H9 (cell line): ENCODE data around the gene PTPRN2. TPM values are rescaled to one million over a fixed set of nuclear protein-coding genes. Genes with fewer than 3 reads are reported as not detected.

Source experiments
- DNase-seq: peaks from one replicate; pipeline ENCODE4 v3.0.0-alpha.2; 2017
- H2AFZ ChIP-seq: one replicate; pipeline ENCODE4 v1.6.1; 2013; ENCODE audit warnings: mild to moderate bottlenecking, low read length, control low read depth, moderate library complexity
- H2AK5ac ChIP-seq: 2 replicates; pipeline ENCODE4 v1.6.1; 2013; ENCODE audit warnings: low read length, control low read depth, mixed read lengths; ENCODE audit not compliant: insufficient read length
- H2BK120ac ChIP-seq: one replicate; pipeline ENCODE4 v1.6.1; 2013; ENCODE audit warnings: low read depth, mild to moderate bottlenecking, low read length, control low read depth, inconsistent platforms; ENCODE audit not compliant: poor library complexity, severe bottlenecking
- H2BK12ac ChIP-seq: 2 replicates; pipeline ENCODE4 v1.6.1; 2013; ENCODE audit warnings: low read length, control low read depth, mixed read lengths, low read depth; ENCODE audit not compliant: insufficient read length
- H2BK15ac ChIP-seq: 2 replicates; pipeline ENCODE4 v1.6.1; 2013; ENCODE audit warnings: low read depth, low read length, control low read depth
- H2BK20ac ChIP-seq: one replicate; pipeline ENCODE4 v1.6.1; 2013; ENCODE audit warnings: low read depth, mild to moderate bottlenecking, low read length, control low read depth, inconsistent platforms; ENCODE audit not compliant: poor library complexity, severe bottlenecking
- H2BK5ac ChIP-seq: 2 replicates; pipeline ENCODE4 v1.6.1; 2013; ENCODE audit warnings: low read length, control low read depth, mixed read lengths; ENCODE audit not compliant: insufficient read length
- H3K14ac ChIP-seq: 2 replicates; pipeline ENCODE4 v1.6.1; 2013; ENCODE audit warnings: low read length, control low read depth; ENCODE audit not compliant: insufficient read depth
- H3K18ac ChIP-seq: 2 replicates; pipeline ENCODE4 v1.6.1; 2013; ENCODE audit warnings: low read depth, mild to moderate bottlenecking, mixed read lengths, low read length, control low read depth; ENCODE audit not compliant: insufficient read length
- H3K23ac ChIP-seq: 2 replicates; pipeline ENCODE4 v1.6.1; 2013; ENCODE audit warnings: low read length, control low read depth, mixed read lengths, low read depth; ENCODE audit not compliant: insufficient read length
- H3K23me2 ChIP-seq: 2 replicates; pipeline ENCODE4 v1.6.1; 2013; ENCODE audit warnings: low read depth, mild to moderate bottlenecking, mixed read lengths, low read length, control low read depth; ENCODE audit not compliant: insufficient read length, poor library complexity, severe bottlenecking
- H3K27ac ChIP-seq: 2 replicates; pipeline ENCODE4 v1.5.1; 2013; ENCODE audit warnings: low read length, control low read depth, mixed read lengths, low read depth; ENCODE audit not compliant: insufficient read length
- H3K27me3 ChIP-seq: 2 replicates; pipeline ENCODE4 v1.6.1; 2013; ENCODE audit warnings: low read length, control low read depth, inconsistent platforms; ENCODE audit not compliant: insufficient read depth
- H3K4ac ChIP-seq: 2 replicates; pipeline ENCODE4 v1.6.1; 2013; ENCODE audit warnings: low read depth, mild to moderate bottlenecking, control low read depth, inconsistent platforms, low read length, moderate library complexity
- H3K4me1 ChIP-seq: 2 replicates; pipeline ENCODE4 v1.6.1; 2013; ENCODE audit warnings: low read length, control low read depth, inconsistent platforms; ENCODE audit not compliant: insufficient read depth
- H3K4me2 ChIP-seq: 2 replicates; pipeline ENCODE4 v1.6.1; 2013; ENCODE audit warnings: low read length, control low read depth, mixed read lengths; ENCODE audit not compliant: insufficient read length, insufficient read depth
- H3K56ac ChIP-seq: 2 replicates; pipeline ENCODE4 v1.6.1; 2013; ENCODE audit warnings: low read depth, mild to moderate bottlenecking, mixed read lengths, low read length, control low read depth; ENCODE audit not compliant: insufficient read length
- H3K79me1 ChIP-seq: 2 replicates; pipeline ENCODE4 v1.6.1; 2013; ENCODE audit warnings: low read depth, mild to moderate bottlenecking, moderate library complexity, low read length, control low read depth, inconsistent platforms; ENCODE audit not compliant: insufficient read depth, poor library complexity, severe bottlenecking
- H3K79me2 ChIP-seq: 2 replicates; pipeline ENCODE4 v1.6.1; 2013; ENCODE audit warnings: low read length, control low read depth, inconsistent platforms; ENCODE audit not compliant: insufficient read depth
- H3K9ac ChIP-seq: 2 replicates; pipeline ENCODE4 v1.6.1; 2013; ENCODE audit warnings: low read length, control low read depth, mixed read lengths; ENCODE audit not compliant: insufficient read length; ENCODE audit errors: extremely low read depth
- H3K9me3 ChIP-seq: one replicate; pipeline ENCODE4 v1.6.1; 2013; ENCODE audit warnings: low read depth, low read length, inconsistent platforms; ENCODE audit not compliant: control insufficient read depth
- H3T11ph ChIP-seq: one replicate; pipeline ENCODE4 v1.6.1; 2013; ENCODE audit warnings: mild to moderate bottlenecking, low read length, control low read depth, inconsistent platforms
- H4K20me1 ChIP-seq: one replicate; pipeline ENCODE4 v1.6.1; 2013; ENCODE audit not compliant: control insufficient read depth, insufficient read length, insufficient read depth
- H4K5ac ChIP-seq: 2 replicates; pipeline ENCODE4 v1.6.1; 2013; ENCODE audit warnings: low read depth, mild to moderate bottlenecking, mixed read lengths, low read length, control low read depth; ENCODE audit not compliant: insufficient read length
- H4K8ac ChIP-seq: replicated peaks from 2 replicates; pipeline ENCODE4 v1.6.1; 2013; ENCODE audit warnings: low read length, control low read depth, mixed read lengths, low read depth; ENCODE audit not compliant: insufficient read length
- H4K91ac ChIP-seq: 2 replicates; pipeline ENCODE4 v1.6.1; 2013; ENCODE audit warnings: low read depth, mild to moderate bottlenecking, moderate library complexity, mixed read lengths, low read length, control low read depth; ENCODE audit not compliant: insufficient read length
- H3K27ac Mint-ChIP-seq, 3 experiments: 2 replicates in 2 of 3; 3 replicates in 1 of 3; pipeline ENCODE4 v1.8.0; 2020 to 2021; ENCODE audit warnings: mixed read lengths in 3 of 3, mild to moderate bottlenecking in 1 of 3, moderate library complexity in 1 of 3
- H3K27me3 Mint-ChIP-seq: 2 replicates; pipeline ENCODE4 v1.8.0; 2021; ENCODE audit warnings: low read depth, mild to moderate bottlenecking, moderate library complexity, mixed read lengths
- H3K36me3 Mint-ChIP-seq, 3 experiments: 2 replicates in 2 of 3; 3 replicates in 1 of 3; pipeline ENCODE4 v1.8.0; 2020 to 2021; ENCODE audit warnings: low read depth in 3 of 3, mixed read lengths in 3 of 3; ENCODE audit not compliant: insufficient read depth in 1 of 3
- H3K4me1 Mint-ChIP-seq, 2 experiments: 2 replicates each; pipeline ENCODE4 v1.8.0; 2020; ENCODE audit warnings: mixed read lengths in 2 of 2
- H3K4me3 Mint-ChIP-seq, 2 experiments: 2 replicates in 1 of 2; 3 replicates in 1 of 2; pipeline ENCODE4 v1.8.0; 2020 to 2021; ENCODE audit warnings: mild to moderate bottlenecking in 2 of 2, mixed read lengths in 2 of 2, moderate library complexity in 1 of 2
- H3K9me3 Mint-ChIP-seq, 2 experiments: 2 replicates in 1 of 2; 3 replicates in 1 of 2; pipeline ENCODE4 v1.8.0; 2020; ENCODE audit warnings: mild to moderate bottlenecking in 2 of 2, mixed read lengths in 2 of 2, moderate library complexity in 1 of 2
- WGBS: extraction: QIAGEN DNeasy Blood & Tissue Kit; methylation state at CpG from one replicate; pipeline ENCODE4 v1.1.7; 2013; ENCODE audit warnings: missing lambda C conversion rate, low lambda C conversion rate, mixed read lengths; ENCODE audit not compliant: insufficient read length; ENCODE audit errors: extremely low coverage; 5-methylcytosine and 5-hydroxymethylcytosine counted together
- total RNA-seq: library from RNA; stranded (reverse); gene quantifications from 2 replicates; pipeline ENCODE4 v1.2.1, GENCODE V29; 2021
- TF ChIP-seq, protein P1 (sequence below): fragments of 200-600 bp; sonication (generic); conservative IDR thresholded peaks from 3 replicates; pipeline ENCODE4 v1.8.0; 2021; ENCODE audit warnings: antibody characterized with exemption, mild to moderate bottlenecking

The PTPRN2 gene
- total RNA-seq, 1 experiment from 2014 or later = 5.2 TPM

DNA sequence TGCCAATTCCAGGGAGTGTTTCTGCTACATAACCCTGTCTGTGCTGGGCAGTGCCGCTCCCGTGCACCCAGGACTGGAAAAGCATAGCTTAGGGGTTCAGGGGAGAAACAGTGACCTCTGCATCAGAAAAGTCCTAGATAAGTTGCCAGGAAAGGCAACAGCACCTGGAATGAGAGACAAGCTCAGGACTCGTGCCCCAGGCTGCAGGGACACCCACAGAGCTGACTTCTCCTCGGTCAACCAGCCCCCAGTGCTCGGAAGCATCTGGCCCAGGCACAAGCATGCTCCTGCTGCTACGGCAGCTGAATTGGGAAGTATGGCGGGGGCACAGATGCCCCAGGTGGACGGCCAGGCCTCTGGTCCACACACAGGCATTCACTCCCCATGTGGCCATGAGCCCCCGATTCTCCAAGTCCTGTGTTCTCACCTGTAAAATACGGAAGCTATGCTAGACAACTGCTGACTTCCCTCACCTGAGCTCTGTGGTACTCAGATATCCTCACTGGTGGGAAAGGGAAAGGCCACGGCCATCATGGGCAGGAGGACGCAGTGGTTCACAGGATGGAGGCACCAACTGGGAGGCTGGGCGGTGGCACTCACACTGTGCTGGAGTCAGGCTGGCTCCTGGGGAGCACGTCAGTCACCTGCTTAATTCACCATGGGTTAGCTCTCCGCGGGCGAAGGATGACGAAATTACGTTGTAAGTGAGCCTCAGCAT, 220.5 kb downstream of the PTPRN2 start:
- H2BK120ac ChIP-seq = no peak overlapping the region
- H3K9me3 Mint-ChIP-seq = no peaks in the 10 kb centered on the region; a peak in 2 of 5 replicates
- TF ChIP-seq, protein P1, sequence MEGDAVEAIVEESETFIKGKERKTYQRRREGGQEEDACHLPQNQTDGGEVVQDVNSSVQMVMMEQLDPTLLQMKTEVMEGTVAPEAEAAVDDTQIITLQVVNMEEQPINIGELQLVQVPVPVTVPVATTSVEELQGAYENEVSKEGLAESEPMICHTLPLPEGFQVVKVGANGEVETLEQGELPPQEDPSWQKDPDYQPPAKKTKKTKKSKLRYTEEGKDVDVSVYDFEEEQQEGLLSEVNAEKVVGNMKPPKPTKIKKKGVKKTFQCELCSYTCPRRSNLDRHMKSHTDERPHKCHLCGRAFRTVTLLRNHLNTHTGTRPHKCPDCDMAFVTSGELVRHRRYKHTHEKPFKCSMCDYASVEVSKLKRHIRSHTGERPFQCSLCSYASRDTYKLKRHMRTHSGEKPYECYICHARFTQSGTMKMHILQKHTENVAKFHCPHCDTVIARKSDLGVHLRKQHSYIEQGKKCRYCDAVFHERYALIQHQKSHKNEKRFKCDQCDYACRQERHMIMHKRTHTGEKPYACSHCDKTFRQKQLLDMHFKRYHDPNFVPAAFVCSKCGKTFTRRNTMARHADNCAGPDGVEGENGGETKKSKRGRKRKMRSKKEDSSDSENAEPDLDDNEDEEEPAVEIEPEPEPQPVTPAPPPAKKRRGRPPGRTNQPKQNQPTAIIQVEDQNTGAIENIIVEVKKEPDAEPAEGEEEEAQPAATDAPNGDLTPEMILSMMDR = no peak
- H4K91ac ChIP-seq = no peak overlapping the region
- H3K4me2 ChIP-seq = no peak overlapping the region
- H3K4me1 Mint-ChIP-seq = no peaks in the 10 kb centered on the region; a peak in 1 of 4 replicates
- no peak overlapping the region for H2AFZ ChIP-seq
- H3K79me2 ChIP-seq = no peaks in the 10 kb centered on the region
- H3K9me3 ChIP-seq = no peaks in the 10 kb centered on the region
- H2AK5ac ChIP-seq = no peak overlapping the region
- peaks cover 0 to 1% (median 0%) of the 10 kb centered on the region in 3 experiments; a peak in 1 of 7 replicates for H3K36me3 Mint-ChIP-seq
- DNase-seq = no peak
- H3K23ac ChIP-seq = no peak overlapping the region
- H3K9ac ChIP-seq = no peak overlapping the region
- H3K14ac ChIP-seq = no peak overlapping the region
- H3K27me3 Mint-ChIP-seq = peaks cover 29% of the 10 kb centered on the region
- H3K27ac ChIP-seq = no peak overlapping the region
- H3K79me1 ChIP-seq = no peaks in the 10 kb centered on the region
- no peak overlapping the region; a peak in 1 of 5 replicates for H3K4me3 Mint-ChIP-seq
- WGBS = no CpG with 5 or more reads among the region's 19 CpGs
- no peak overlapping the region for H4K8ac ChIP-seq
- no peak overlapping the region for H2BK15ac ChIP-seq
- H2BK12ac ChIP-seq = no peak overlapping the region
- no peaks in the 10 kb centered on the region for H3K23me2 ChIP-seq
- no peaks in the 10 kb centered on the region for H3K27me3 ChIP-seq
- no peak overlapping the region for H2BK20ac ChIP-seq
- H3K4me1 ChIP-seq = no peaks in the 10 kb centered on the region
- H3K27ac Mint-ChIP-seq = no peak overlapping the region
- H3K18ac ChIP-seq = no peak overlapping the region
- H3T11ph ChIP-seq = no peak overlapping the region
- no peaks in the 10 kb centered on the region for H4K20me1 ChIP-seq
- H2BK5ac ChIP-seq = no peak overlapping the region
- no peak overlapping the region for H4K5ac ChIP-seq
- no peak overlapping the region for H3K56ac ChIP-seq
- H3K4ac ChIP-seq = no peak overlapping the region
